NB4 (cell line): Measurements from ENCODE around the gene XXYLT1.

Experiments
- CTCF ChIP-seq: IDR thresholded peaks from one replicate; pipeline ENCODE4 v1.5.1; 2012; ENCODE audit warnings: low read depth, low read length
- MAX ChIP-seq: IDR thresholded peaks from 2 replicates; pipeline ENCODE4 v1.6.1; 2011; ENCODE audit warnings: low read depth, low read length
- MYC ChIP-seq: IDR thresholded peaks from 2 replicates; pipeline ENCODE4 v1.6.1; 2011; ENCODE audit warnings: low read depth, low read length
- POLR2A ChIP-seq: IDR thresholded peaks from 2 replicates; pipeline ENCODE4 v1.6.1; 2011; ENCODE audit warnings: mild to moderate bottlenecking; ENCODE audit not compliant: insufficient read length; ENCODE audit errors: extremely low read depth

DNA sequence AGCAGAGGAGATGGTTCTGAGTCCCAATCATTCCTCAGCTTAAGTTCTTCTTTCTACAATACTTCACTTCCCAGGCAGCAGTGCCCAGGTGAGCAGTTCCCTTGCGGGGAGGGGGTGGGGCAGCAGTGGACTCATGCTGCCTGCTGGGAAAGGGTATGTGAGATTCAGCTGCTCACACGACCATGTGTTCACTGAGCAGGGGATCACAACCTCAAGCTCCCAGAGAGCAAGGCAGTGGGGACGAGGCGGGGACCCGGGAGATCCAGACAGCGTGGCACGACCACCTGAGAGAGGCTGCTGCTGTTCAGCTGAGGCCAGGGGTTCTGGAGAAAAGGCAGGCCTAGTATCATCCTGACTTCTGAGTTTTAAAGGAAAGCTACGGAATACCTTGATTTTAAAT lies 166.6 kb downstream of the XXYLT1 start:
- TF ChIP-seq CTCF (no peak), POLR2A (no peak), MAX (no peak), MYC (no peak)
